ENCODE results near the gene GOLGA8G.
"Not testable (repeated sequence)": the region's sequence is repeated elsewhere in the genome, so short reads cannot be mapped to it uniquely, and the experiment has no call there.

Gene GOLGA8G

GRCh38 chr15:28532954-28533353, at the start of gene GOLGA8G:
Gene GOLGA8G, minus strand, starts transcription at chr15:28532971. Its CDS starts 62 bp downstream, at chr15:28532909.
- not testable (repeated sequence) for DNase-seq (ENCODE audit: insufficient read length, low spot score); FAIRE-seq

GRCh38 chr15:28573351-28573750, 40.6 kb upstream of the GOLGA8G start:
- not testable (repeated sequence) for DNase-seq (ENCODE audit: insufficient read length, low spot score); FAIRE-seq

- not testable (repeated sequence) for DNase-seq (ENCODE audit: insufficient read length, low spot score); FAIRE-seq
These were observed 20.5 kb upstream of the GOLGA8G start, which contains the start of gene GOLGA6L25 for GRCh38 chr15:28553268-28553667. Gene GOLGA6L25, plus strand, starts transcription at chr15:28553568. Its CDS starts 61 bp downstream, at chr15:28553629.

- peak; percentile 99 for FAIRE-seq
- DNase-seq (ENCODE audit: insufficient read length, low spot score) = not testable (repeated sequence)
These were observed 17.6 kb downstream of the GOLGA8G start for GRCh38 chr15:28515208-28515607.

- FAIRE-seq; DNase-seq (ENCODE audit: insufficient read length, low spot score): not testable (repeated sequence)
These were observed 18.6 kb downstream of the GOLGA8G start for GRCh38 chr15:28514128-28514527.

- not testable (repeated sequence) for DNase-seq (ENCODE audit: insufficient read length, low spot score); FAIRE-seq
These were observed 24.4 kb downstream of the GOLGA8G start for GRCh38 chr15:28508217-28508889.

- not testable (repeated sequence) for DNase-seq (ENCODE audit: insufficient read length, low spot score); FAIRE-seq
These were observed 51.4 kb downstream of the GOLGA8G start for GRCh38 chr15:28481340-28481739.
